NCI-H345 (cell line): ENCODE results near the gene CAMK2A.

ENCODE experiments used
- DNase-seq: peaks from one replicate; lab custom pipeline; 2025; lab: John Stamatoyannopoulos, UW

Gene CAMK2A

DNA sequence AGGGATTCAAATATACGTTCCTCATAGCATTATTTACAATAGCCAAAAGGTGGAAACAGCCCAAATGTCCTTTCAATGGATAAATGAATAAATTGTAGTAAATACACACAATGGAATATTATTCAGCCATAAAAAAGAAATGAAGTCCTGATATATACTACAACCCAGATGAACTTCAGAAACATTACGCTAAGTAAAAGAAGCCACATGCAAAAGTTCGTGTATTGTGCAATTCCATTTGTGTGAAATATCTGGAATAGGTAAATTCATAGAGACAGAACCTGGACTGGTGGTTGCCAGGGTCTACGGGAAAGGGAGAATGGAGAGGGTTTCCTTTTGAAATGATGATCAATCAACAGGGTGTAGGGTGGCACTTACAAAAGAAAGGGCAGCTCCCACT lies 25.7 kb upstream of the CAMK2A start:
- DNase-seq = no peak

DNA sequence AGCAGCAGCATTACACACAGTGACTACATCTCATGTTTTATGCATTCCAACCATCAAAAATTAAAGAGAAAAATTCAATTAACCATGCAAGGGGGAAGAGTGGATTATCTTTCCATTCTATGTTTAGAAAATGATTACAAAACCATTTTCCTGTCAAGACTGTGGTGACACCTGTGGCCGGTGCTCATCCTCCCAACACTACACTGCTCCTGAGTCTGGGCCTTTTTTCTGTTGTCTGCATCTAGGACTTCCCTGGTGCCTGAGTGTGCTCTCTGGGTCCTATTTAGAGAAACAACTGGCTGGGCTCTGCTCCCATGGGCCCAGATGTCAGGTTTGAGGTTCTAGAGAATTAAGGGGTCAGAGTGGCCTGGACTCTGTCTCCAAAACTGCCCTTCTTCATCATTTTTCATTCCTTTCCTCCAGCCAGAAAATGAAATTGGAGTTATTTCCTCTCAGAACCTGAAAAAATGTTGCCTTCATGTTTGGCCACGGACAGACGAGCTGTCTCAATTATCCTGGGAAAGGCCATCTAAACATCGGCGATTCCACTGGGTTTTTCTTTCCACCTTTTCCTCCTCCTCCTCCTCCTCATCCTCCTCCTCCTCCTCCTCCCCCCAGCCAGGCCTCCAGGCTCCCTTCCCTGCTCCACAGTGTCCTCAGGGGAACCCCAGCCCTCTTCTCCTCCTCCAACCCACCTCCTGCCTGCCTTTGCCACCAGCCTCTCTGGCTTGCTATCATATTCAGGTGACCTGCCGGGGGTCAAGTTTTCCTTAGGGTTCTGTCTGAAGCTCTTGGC lies 24.5 kb upstream of the CAMK2A start:
- DNase-seq = no peak

DNA sequence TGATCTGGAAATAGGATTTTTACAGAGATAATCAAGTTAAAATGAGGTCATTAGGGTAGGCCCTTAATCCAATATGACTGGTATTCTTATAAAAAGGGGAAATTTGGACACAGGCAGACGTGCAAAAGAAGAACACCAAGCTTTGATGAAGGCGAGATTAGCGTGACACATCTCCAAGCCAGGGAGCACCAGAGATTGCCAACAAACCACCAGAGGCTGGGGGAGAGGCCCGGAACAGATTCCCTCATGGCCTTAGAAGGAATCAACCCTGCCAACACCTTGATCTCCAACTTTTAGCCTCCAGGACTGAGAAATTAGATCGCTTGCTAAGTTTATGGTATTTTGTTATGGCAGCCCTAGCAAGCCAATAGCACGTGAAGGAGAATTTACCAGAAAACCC lies 23.9 kb upstream of the CAMK2A start:
- DNase-seq = no peak

DNA sequence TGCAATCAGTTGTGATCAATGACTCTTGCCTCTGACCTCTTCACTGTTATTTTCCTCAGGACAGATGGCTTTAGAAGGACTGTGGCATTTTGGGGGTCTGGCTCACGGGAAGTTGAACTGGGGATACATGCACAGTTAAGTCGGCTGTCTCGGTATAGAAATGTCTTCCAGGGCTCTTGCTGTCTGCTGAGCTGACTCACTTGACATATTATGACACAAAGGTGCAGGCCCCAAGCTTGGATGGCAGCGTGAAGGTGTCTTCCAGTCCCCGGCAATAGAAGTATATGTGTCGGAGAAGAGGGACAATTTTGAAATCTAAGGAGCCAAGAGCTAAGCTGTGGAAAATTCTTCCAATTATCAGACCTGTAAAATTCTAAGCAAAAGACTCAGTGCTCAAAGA lies 22.9 kb upstream of the CAMK2A start:
- no peak for DNase-seq

DNA sequence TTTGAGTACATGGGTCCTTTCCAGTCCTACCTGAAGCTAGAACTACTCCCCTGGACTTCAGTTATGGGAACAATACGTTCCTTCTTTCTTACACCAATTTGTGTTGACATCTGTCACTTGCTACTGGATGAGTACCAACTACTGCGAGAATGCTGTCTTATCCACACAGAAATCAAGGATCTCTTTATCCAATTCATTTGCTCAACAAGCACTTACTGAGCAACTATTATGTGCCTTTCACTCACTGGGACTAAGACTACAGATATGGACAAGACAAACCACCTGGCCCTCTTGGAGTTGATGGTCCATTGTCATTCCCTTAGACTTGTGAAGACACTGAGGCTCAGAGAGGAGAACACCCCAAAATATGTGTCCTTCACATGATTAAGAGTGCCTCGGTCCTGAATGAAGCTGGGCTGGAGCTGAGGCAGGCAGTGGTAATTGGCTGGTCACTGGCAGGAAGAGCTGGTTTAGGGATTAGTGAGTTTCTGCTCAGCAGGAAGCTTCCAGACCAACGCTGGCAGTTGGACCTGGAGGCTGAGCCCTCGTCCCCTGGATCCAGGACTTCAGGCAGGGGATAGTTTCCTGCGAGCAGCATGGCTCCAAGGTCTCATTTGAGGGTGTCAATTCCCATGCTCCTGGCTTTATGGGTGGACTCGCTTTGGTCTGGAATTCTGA lies 21.6 kb upstream of the CAMK2A start:
- DNase-seq = no peak

DNA sequence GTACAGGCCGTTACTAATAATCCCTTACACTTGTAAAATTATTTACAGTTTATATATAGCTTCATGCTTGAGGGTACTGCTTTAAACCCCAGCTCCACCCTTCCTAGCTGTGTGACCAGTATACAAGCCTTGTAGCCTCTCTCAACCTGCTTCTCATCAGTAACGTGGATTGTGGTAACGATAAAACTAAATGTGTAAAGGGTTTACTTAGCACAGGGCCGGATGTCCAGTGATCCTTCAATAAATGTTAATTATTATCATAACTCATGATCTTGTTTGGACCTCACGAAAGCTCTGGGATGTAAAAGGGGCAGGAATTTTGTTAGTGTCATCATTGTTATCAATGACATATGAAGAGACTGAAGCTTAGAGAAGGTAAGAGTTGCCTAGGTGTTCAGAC lies 20.7 kb upstream of the CAMK2A start:
- DNase-seq = no peak

DNA sequence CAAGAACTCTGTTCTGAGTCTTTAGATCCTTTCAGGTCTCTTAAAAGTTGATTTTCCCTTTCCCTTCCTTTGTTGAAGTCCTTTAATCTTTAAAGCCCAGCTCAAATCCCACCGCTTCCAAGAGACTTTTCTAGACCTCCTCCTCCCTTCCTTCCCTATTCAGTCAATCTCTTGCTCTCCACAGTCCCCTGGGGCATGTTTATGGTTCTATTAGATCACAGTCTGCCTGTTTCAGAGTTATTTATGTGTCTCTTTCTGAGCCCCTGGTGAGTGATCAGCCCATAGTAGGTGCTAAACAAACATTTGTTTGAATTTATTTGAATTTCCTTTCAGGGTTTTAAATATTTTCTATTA lies 20.3 kb upstream of the CAMK2A start:
- DNase-seq = no peak

DNA sequence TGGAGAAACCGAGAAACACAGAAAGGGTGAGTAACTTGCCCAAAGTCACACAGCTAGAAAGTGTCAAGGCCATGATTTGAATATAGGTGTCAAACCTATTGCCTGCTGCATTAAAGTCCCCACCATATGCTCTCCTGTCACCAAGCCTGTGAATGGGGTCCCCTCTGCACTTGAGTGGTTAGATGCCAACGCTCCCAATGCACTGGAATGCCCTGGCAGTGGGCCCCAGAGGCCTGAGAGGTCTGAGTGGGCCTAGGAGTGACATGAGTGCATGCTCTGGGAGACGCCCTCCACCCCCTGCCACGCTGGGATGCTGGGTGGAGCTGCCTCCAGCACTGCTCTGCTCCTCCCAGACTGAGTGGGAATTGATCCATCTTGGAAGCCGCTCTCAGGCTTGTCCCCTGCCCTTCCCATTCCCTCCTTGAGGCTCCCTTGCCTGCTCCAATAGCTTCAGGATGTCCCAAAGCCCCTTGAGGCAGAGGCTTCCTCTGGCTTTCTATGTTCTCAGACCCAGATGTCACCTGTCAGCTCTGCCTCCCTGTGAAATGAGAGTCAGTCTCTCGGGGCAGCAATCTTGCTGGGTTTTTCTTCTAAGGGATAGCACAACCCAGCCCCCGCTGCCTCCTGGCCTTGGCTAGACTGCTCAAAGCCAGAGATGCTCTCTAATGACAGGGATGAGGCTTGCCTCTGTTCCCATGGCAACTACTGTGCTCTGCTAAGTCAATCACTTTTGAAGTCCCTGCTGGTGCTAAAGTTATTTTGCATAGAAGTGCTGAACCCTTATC lies 19.7 kb upstream of the CAMK2A start:
- DNase-seq = no peak

DNA sequence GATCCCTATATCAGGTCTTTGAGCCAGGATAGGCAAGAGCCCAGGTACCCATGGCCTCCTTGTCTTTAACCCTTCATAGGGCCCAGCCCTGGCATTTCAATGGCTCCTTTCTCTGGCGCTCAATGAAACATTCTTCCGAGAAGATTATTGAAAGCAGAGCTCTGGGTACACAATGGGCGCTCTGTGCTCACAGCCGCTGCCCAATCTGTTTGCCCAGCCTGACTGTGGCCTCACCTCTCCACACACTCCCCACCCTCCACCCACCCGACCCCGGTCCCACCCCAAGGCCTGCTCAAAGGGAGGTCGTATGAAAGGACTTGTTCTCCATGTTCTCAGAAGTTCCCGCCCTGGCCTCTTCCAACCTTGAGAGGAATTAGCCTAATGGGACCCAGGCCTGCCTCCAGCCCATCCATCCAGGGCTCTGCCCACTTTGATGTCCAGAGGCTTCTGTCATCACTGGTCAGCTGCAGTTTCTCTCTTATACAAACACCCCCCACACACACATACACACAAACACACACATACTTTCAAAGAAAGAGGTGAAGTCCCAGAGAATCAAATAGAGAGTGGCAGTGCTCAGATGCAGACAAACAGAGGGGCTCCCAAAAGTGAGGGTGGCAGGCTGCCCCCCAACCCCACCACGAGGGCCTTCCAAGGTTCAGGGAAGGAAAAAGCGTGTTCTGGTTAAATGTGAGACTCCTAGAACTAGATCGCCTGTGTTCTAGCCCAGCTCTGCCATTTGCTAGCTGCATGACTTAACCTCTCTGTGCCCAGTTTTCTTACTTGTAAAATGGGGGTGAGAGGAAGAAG lies 18.2 kb upstream of the CAMK2A start:
- no peak for DNase-seq

DNA sequence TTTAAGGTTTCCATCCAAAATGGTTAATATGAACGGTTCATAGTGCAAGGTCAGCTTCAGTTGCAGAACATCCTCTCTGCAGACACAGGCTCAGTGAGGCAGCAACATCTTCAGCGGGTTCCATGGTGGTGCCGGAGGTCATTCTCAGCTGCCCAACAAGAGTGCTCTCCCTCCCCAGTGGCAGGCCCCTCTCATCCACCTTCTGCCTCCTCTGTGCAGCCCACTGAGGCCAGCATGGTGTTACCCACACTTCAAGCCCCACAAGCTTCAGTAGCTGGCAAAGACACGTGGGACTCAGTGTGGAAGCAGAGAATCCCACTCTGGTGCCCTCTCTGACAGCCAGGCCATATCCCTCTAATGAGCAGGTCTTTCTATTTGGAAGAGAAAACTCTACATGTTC lies 17.2 kb upstream of the CAMK2A start:
- no peak for DNase-seq

DNA sequence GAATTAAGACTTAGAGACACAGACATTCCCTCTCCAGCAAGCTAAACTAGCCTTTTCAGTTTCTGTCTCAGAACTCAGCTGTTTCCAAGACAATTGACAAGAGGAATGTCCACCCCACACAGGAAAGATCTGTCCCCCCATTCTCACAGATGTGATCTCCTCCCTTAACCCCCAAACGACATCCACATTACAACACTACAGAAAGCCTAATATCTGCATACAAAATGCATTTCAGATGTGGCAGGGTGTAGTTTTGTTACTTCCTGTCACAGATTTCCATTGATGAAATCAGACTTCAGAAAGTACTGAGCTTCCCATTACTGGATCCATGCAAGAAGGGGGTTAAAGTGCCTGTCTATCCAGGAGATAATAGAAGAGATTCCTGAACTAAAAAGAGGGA lies 16.0 kb upstream of the CAMK2A start:
- DNase-seq = no peak

DNA sequence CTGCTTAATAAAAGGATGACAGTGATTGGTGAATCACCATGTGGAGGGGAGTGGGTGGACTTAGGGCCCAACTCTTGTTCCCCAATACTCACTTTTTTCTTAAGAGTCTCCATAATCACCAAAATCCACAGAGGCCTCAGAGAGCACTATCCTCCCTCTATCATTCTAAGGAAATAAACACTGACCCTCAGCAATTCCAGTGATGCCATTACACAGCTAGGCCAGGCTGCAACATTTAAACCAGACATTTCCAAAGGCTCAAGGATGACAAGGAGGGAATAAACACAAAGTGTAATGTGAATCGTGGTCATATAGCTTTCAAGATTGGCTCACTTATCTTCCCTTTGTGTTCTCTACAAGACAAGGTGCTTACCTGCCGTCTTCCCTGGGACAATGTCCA lies 15.5 kb upstream of the CAMK2A start:
- no peak for DNase-seq

DNA sequence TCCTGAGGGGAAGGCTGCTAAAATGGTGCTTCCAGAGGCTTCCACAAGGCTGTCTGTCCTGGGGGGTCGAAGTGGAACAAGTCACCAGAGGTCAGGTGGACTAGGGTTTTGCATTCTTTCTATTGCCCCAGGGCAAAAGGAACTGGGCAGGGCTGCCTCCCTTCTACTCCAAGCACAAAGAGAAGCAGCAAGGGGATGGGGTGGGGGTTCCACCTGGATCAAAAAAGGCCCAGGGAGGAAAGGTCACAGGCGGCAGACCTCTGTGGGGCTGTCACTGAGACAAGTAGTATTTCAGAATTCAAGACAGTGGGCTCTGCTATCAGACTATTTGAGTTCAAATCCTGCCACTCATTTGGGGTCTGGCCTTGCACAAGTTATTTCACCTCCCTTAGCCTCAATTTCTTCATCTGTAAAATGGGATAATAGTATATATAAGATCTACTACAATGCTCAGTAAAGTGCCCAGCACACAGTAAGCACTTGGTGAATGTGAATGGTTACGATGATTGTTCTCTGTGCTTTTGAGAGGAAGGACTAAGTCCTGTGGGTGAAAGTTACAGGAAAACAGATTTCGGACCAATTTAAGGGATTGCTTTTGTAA lies 15.0 kb upstream of the CAMK2A start:
- no peak for DNase-seq

DNA sequence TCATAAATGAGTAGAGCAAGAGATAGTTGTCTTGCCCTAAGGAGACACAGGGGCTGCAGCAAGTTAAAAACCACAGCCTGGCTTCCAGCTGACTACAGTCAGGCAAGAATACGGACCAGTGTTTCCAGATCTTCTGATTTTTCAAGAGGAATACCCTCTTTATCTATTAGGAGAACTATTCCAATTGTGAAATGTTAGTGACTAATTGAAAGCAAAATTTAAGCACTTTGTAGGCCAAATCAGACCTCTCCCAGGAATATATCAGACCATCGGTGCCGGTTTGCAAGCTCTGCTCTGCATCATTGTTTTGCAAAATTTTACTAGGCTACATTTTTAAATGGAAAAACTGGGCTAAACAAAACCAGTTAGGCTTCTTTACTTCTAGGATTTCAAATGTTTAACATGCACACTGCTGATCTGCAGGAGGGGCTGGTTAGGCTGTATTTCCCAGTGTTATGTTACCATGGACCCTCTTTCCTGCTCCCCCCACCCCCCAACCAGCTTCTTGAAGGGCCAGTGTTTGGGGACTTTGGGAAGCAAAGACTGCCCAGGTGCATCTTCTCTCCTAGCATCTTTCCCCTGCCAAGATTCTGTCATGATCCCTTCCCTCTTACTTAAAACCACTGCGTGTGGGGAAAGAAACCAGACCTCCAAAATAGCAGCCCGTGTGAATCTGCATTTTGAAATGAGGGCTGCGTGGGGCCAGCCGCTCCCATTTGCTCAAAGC lies 14.2 kb upstream of the CAMK2A start:
- no peak for DNase-seq

DNA sequence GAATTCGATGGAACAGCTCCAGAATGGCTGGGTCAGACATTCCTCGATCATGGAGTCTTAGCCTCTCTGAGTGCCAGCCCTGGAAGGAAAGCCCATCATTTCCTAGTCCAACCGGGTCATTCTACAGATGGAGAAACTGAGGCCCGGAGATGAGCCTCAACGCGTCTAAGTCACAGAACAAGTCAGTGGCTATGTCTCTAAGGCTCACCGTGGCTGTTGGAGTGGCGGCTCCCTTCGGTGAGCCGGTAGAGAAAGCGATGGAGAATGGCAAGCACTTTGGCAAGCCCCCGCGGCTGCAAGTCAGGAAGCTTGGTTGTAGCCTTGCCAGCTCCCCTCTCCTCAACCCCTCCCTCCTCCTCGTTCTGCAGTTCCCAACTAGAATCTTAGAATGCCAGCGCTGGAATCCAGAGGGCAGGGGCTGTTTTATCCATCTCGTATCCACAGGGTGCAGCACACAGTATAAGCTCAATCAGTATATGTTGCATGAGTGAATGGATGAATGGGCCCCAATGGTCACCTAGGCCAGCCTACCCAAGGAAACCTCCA lies 13.6 kb upstream of the CAMK2A start:
- no peak for DNase-seq

DNA sequence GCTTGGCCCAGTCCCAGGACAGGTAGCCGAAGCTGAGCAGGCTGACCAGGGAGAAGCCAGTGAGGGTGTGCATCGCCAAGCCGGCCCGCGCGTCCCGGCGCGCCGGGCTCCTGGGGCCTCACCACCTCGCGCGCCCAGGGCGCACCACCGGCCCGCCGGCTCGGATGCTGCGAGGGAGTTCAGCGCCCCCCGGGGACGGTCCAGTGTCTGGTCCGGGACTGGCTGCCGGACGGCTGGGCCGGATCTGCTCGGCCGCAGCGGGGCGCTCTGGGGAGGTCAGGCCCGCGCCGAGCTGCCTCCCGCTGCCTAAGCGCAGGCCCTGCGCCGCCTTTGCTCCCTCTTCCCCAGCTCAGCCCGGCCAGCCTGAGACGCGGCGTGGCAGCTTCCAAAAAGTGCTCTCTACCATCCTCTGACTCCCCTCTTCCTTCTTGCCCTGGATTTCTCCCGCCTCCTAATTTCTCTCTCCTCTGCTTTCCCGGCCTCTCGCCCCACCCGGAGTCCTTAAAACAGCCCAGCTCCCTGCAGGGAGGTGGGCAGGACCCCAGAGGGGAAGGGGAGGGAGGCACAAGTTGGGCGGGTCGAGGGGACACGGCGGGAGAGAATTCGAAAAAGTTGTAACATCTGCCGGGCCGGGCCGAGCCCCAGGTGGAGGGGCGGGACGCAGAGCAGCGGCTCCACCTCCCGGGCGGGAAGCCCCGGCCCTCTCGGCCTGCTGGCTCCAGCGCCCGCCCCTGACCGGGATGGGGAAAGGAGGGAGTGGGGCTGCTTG lies 12.9 kb upstream of the CAMK2A start, which contains the start of gene ARSI:
Gene ARSI (minus strand): TSS at position 605 of the 769 bp plus-strand sequence. CDS start 532 bp downstream, at position 73.
- no peak for DNase-seq

DNA sequence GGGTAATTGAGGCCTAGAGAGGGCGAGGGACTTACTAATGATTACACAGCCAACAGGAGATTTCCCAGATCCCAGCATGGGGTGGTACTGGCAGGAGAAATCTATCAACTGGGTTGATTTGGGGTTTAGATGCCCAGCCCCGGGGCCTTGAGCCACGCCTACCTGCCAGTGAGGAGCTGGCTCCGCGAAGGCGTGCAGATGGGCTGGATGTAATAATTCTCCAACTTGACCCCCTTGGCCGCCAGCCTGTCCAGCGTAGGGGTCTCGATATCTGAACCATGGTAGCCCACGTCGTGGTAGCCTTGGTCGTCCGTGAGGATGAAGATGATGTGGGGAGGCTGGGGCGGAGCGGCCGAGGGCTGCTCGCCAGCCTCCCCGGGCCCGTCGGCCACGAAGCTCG lies 12.3 kb upstream of the CAMK2A start:
- DNase-seq = no peak

DNA sequence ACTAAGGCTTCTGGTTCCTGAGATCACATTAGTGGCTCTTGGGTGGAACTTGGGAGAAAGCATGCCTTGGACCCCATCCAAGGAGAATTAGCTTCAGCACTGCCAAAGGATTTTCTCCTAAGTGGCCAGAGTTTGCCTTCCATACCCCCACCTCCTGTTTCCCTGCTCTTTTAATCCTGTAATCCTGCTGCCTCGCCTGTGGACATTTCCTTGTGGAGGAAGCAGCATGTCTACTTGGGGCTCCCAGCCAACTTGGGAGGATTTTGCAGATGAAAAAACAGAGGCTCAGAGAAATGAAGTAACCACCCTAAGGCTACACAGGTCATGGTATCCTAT lies 11.6 kb upstream of the CAMK2A start:
- DNase-seq = no peak

DNA sequence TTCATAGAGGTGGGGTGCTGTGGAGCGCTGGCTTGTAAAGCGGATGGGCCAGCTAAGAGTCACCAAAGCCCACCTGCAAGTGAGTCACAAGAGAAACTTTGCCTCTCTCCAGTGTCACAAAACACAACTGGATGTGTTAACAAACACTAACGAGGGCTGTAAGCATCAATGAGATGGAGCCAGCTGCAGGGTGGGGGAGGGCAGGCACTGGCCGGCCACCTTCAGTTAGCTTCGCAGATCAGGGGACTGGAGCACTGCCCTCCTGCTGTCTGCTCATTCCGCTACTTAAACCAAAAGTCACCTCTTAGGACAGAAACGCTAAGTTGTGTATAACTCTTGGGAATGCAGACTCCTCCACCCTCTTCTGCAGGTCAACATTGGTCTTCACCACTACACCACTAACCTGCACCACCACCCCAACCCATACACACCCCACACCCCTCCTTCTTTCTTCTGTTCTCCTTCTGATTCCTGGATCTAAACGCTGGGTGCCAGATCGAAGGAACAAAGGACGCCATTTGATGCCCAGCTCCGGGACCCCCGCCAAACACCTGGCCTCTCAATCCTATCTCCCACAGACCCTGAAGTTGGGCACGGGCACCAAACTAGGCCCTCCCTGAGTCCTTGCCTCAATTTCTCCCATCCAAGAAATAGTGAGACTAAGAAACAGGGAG lies 11.1 kb upstream of the CAMK2A start:
- no peak for DNase-seq
